ENCODE measurements around the gene ZHX3. TPM values are rescaled to one million over a fixed set of nuclear protein-coding genes. Genes with fewer than 3 reads are reported as not detected.

The ZHX3 gene
- total and polyA plus RNA-seq, 2 of the 13 experiments (the other 11 are each of a cell fraction or from before 2014, with no cell fraction given), result 8.4 to 11.7 TPM

DNA sequence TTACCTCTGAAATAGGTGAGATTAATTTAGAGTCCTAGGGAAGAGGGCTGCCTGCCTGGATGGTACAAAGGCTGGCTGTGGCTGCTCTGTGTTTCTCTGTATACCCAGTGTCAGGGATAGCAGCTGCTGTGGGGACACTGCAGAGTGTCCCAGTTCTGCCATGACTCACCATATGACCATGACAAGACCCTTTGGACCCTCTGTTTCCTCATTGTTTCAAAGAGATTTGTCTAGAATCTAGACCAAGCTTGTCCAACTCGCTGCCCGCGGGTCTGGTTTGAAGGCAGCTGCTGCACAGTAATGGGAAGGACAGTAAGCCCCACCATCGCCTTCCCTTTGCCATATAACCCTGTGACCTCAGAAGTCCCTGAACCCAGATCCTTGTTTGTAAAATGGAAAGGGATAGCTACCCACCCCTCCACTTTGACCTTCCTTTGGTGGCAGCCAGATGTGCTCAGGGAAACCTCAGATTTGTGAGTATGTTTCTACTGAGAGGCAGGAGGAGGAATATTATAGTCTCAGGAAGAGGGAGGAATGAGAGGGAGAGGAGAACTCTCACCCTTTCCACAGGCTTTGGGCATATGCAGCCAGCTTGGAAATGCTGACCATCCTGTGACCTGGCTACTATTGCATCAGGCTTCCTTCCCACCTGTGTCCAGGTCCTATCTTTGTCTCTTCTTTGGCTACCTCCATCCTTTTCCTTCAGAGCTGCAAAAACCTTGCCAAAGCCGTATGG lies 166.2 kb downstream of the ZHX3 start (continued):
- TF ChIP-seq, protein P1, sequence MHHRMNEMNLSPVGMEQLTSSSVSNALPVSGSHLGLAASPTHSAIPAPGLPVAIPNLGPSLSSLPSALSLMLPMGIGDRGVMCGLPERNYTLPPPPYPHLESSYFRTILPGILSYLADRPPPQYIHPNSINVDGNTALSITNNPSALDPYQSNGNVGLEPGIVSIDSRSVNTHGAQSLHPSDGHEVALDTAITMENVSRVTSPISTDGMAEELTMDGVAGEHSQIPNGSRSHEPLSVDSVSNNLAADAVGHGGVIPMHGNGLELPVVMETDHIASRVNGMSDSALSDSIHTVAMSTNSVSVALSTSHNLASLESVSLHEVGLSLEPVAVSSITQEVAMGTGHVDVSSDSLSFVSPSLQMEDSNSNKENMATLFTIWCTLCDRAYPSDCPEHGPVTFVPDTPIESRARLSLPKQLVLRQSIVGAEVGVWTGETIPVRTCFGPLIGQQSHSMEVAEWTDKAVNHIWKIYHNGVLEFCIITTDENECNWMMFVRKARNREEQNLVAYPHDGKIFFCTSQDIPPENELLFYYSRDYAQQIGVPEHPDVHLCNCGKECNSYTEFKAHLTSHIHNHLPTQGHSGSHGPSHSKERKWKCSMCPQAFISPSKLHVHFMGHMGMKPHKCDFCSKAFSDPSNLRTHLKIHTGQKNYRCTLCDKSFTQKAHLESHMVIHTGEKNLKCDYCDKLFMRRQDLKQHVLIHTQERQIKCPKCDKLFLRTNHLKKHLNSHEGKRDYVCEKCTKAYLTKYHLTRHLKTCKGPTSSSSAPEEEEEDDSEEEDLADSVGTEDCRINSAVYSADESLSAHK (CRISPR knock-in tag; IDR thresholded peaks at IDR 0.05; ENCODE audit: borderline replicate concordance), result no peak
- TF ChIP-seq, protein P2, sequence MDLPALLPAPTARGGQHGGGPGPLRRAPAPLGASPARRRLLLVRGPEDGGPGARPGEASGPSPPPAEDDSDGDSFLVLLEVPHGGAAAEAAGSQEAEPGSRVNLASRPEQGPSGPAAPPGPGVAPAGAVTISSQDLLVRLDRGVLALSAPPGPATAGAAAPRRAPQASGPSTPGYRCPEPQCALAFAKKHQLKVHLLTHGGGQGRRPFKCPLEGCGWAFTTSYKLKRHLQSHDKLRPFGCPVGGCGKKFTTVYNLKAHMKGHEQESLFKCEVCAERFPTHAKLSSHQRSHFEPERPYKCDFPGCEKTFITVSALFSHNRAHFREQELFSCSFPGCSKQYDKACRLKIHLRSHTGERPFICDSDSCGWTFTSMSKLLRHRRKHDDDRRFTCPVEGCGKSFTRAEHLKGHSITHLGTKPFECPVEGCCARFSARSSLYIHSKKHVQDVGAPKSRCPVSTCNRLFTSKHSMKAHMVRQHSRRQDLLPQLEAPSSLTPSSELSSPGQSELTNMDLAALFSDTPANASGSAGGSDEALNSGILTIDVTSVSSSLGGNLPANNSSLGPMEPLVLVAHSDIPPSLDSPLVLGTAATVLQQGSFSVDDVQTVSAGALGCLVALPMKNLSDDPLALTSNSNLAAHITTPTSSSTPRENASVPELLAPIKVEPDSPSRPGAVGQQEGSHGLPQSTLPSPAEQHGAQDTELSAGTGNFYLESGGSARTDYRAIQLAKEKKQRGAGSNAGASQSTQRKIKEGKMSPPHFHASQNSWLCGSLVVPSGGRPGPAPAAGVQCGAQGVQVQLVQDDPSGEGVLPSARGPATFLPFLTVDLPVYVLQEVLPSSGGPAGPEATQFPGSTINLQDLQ (CRISPR knock-in tag; IDR thresholded peaks at IDR 0.05), result no peak
- TF ChIP-seq, protein P3, sequence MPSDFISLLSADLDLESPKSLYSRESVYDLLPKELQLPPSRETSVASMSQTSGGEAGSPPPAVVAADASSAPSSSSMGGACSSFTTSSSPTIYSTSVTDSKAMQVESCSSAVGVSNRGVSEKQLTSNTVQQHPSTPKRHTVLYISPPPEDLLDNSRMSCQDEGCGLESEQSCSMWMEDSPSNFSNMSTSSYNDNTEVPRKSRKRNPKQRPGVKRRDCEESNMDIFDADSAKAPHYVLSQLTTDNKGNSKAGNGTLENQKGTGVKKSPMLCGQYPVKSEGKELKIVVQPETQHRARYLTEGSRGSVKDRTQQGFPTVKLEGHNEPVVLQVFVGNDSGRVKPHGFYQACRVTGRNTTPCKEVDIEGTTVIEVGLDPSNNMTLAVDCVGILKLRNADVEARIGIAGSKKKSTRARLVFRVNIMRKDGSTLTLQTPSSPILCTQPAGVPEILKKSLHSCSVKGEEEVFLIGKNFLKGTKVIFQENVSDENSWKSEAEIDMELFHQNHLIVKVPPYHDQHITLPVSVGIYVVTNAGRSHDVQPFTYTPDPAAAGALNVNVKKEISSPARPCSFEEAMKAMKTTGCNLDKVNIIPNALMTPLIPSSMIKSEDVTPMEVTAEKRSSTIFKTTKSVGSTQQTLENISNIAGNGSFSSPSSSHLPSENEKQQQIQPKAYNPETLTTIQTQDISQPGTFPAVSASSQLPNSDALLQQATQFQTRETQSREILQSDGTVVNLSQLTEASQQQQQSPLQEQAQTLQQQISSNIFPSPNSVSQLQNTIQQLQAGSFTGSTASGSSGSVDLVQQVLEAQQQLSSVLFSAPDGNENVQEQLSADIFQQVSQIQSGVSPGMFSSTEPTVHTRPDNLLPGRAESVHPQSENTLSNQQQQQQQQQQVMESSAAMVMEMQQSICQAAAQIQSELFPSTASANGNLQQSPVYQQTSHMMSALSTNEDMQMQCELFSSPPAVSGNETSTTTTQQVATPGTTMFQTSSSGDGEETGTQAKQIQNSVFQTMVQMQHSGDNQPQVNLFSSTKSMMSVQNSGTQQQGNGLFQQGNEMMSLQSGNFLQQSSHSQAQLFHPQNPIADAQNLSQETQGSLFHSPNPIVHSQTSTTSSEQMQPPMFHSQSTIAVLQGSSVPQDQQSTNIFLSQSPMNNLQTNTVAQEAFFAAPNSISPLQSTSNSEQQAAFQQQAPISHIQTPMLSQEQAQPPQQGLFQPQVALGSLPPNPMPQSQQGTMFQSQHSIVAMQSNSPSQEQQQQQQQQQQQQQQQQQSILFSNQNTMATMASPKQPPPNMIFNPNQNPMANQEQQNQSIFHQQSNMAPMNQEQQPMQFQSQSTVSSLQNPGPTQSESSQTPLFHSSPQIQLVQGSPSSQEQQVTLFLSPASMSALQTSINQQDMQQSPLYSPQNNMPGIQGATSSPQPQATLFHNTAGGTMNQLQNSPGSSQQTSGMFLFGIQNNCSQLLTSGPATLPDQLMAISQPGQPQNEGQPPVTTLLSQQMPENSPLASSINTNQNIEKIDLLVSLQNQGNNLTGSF (CRISPR knock-in tag; IDR thresholded peaks at IDR 0.05), result no peak
- TF ChIP-seq TMF1 (CRISPR knock-in tag; IDR thresholded peaks at IDR 0.05; ENCODE audit: low read depth), result no peak
- TF ChIP-seq ZEB1 (IDR thresholded peaks at IDR 0.05; ENCODE audit: insufficient replicate concordance, low read depth), result no peak
- no peak for TF ChIP-seq NR2F6 (IDR thresholded peaks at IDR 0.05)
- no peak for TF ChIP-seq NR2F6 (CRISPR knock-in tag; IDR thresholded peaks at IDR 0.05)
- no peak for TF ChIP-seq NR3C1 (CRISPR knock-in tag; IDR thresholded peaks at IDR 0.05)
- TF ChIP-seq ZNF354B (CRISPR knock-in tag; IDR thresholded peaks at IDR 0.05), result no peak
- no peak for TF ChIP-seq SP2 (CRISPR knock-in tag; IDR thresholded peaks at IDR 0.05)
- TF ChIP-seq ZNF768 (CRISPR knock-in tag; IDR thresholded peaks at IDR 0.05), result no peak
- no peak for TF ChIP-seq TRIM24 (CRISPR knock-in tag; IDR thresholded peaks at IDR 0.05)
- no peak for TF ChIP-seq ZFX (CRISPR knock-in tag; IDR thresholded peaks at IDR 0.05; ENCODE audit: low read depth)
- no peak for TF ChIP-seq BORCS8-MEF2B (CRISPR knock-in tag; IDR thresholded peaks at IDR 0.05)
- no peak for TF ChIP-seq ZNF564 (CRISPR knock-in tag; IDR thresholded peaks at IDR 0.05)
- no peak for TF ChIP-seq SETDB1 (CRISPR knock-in tag; IDR thresholded peaks at IDR 0.05; ENCODE audit: borderline replicate concordance)
